IPS-NIHi7 (cell line): ENCODE measurements around the gene IFTAP.
"Not testable (repeated sequence)": the region's sequence is repeated elsewhere in the genome, so short reads cannot be mapped to it uniquely, and the experiment has no call there.

Experiments used
- DNase-seq: peaks from one replicate; pipeline ENCODE4 v3.0.0; 2012; ENCODE audit warnings: mixed read lengths; ENCODE audit errors: extremely low spot score

The IFTAP gene

GRCh38 chr11:36594316-36594989, at the start of gene IFTAP:
TSS of gene IFTAP (plus strand) at chr11:36594502. CDS start at chr11:36610104, 15,602 bp downstream.
- DNase-seq = peak; percentile 11

- DNase-seq = no peak
Measured at GRCh38 chr11:36550385-36551115, 43.8 kb upstream of the IFTAP start.

GRCh38 chr11:36557390-36557789, 36.9 kb upstream of the IFTAP start:
- DNase-seq = not testable (repeated sequence)

GRCh38 chr11:36557991-36558390, 36.3 kb upstream of the IFTAP start:
- DNase-seq = no peak

- no peak for DNase-seq
Measured at GRCh38 chr11:36558571-36559413, 35.5 kb upstream of the IFTAP start.

- DNase-seq = no peak
Measured at GRCh38 chr11:36564376-36565030, 29.8 kb upstream of the IFTAP start.

GRCh38 chr11:36565031-36565610, 29.2 kb upstream of the IFTAP start:
- no peak for DNase-seq

GRCh38 chr11:36566407-36567053, 27.8 kb upstream of the IFTAP start:
- DNase-seq = no peak

- no peak for DNase-seq
Measured at GRCh38 chr11:36567694-36568093, 26.6 kb upstream of the IFTAP start, which contains the start of gene RAG1. TSS of gene RAG1 (plus strand) at chr11:36568007. CDS start at chr11:36573305, 5,298 bp downstream.

- no peak for DNase-seq
Measured at GRCh38 chr11:36569095-36569494, 25.2 kb upstream of the IFTAP start.

GRCh38 chr11:36574486-36574885, 19.8 kb upstream of the IFTAP start:
- DNase-seq = no peak

GRCh38 chr11:36577373-36577772, 16.9 kb upstream of the IFTAP start:
- DNase-seq = no peak

GRCh38 chr11:36577859-36578258, 16.4 kb upstream of the IFTAP start:
- no peak for DNase-seq

GRCh38 chr11:36578458-36578857, 15.8 kb upstream of the IFTAP start:
- DNase-seq = no peak

GRCh38 chr11:36581536-36581935, 12.8 kb upstream of the IFTAP start:
- DNase-seq = no peak

GRCh38 chr11:36583667-36584066, 10.6 kb upstream of the IFTAP start:
- no peak for DNase-seq

- no peak for DNase-seq
Measured at GRCh38 chr11:36586543-36586942, 7.8 kb upstream of the IFTAP start.

GRCh38 chr11:36588099-36588498, 6.2 kb upstream of the IFTAP start:
- DNase-seq = no peak

GRCh38 chr11:36590513-36590912, 3.8 kb upstream of the IFTAP start:
- DNase-seq = no peak

GRCh38 chr11:36591433-36591832, 2.9 kb upstream of the IFTAP start:
- no peak for DNase-seq

- DNase-seq = no peak
Measured at GRCh38 chr11:36596880-36597279, 2.6 kb downstream of the IFTAP start.
